Bronchial epithelial cell (primary cell): ENCODE data around the gene RBM20. TPM values are rescaled to one million over a fixed set of nuclear protein-coding genes. Genes with fewer than 3 reads are reported as not detected.
A peak's percentile ranks its signal among the peaks of the same experiment; 100 is the strongest.
"Not testable (repeated sequence)": the region's sequence is repeated elsewhere in the genome, so short reads cannot be mapped to it uniquely, and the experiment has no call there.

Experiments used
- DNase-seq: peaks from one replicate; pipeline ENCODE4 v3.0.0-alpha.2; 2010; ENCODE audit warnings: low read depth
- FAIRE-seq: peaks from 2 replicates; lab custom pipeline; 2011; peaks lifted over from hg19 to GRCh38; lab: Jason Lieb, UNC
- H3K27me3 ChIP-seq: 2 replicates; pipeline ENCODE4 v1.5.1; 2011; ENCODE audit warnings: low read length; ENCODE audit not compliant: control insufficient read depth, insufficient read depth
- H3K36me3 ChIP-seq: 2 replicates; pipeline ENCODE4 v1.5.1; 2011; ENCODE audit warnings: low read length; ENCODE audit not compliant: control insufficient read depth, insufficient read depth
- H3K4me3 ChIP-seq: 2 replicates; pipeline ENCODE4 v1.5.1; 2011; ENCODE audit warnings: mild to moderate bottlenecking, low read depth, low read length, control low read depth
- total RNA-seq: library from RNA; depleted of rRNA; stranded (reverse); fragments of >200 nt; gene quantifications from 2 replicates; pipeline ENCODE4 v1.2.1, GENCODE V29; 2014
- TF ChIP-seq, protein P1 (sequence below): IDR thresholded peaks from 2 replicates; pipeline ENCODE4 v1.5.1; 2011; ENCODE audit warnings: mild to moderate bottlenecking, moderate library complexity, low read length, control low read depth, inconsistent platforms; ENCODE audit not compliant: insufficient read depth, severe bottlenecking

Gene RBM20
- total RNA-seq, 1 donor from 2014 or later, result not detected

- DNase-seq (peak; percentile 15), FAIRE-seq (no peak)
- TF ChIP-seq, protein P1, sequence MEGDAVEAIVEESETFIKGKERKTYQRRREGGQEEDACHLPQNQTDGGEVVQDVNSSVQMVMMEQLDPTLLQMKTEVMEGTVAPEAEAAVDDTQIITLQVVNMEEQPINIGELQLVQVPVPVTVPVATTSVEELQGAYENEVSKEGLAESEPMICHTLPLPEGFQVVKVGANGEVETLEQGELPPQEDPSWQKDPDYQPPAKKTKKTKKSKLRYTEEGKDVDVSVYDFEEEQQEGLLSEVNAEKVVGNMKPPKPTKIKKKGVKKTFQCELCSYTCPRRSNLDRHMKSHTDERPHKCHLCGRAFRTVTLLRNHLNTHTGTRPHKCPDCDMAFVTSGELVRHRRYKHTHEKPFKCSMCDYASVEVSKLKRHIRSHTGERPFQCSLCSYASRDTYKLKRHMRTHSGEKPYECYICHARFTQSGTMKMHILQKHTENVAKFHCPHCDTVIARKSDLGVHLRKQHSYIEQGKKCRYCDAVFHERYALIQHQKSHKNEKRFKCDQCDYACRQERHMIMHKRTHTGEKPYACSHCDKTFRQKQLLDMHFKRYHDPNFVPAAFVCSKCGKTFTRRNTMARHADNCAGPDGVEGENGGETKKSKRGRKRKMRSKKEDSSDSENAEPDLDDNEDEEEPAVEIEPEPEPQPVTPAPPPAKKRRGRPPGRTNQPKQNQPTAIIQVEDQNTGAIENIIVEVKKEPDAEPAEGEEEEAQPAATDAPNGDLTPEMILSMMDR, result no peak
- no peak overlapping the region for H3K4me3 ChIP-seq
- H3K36me3 ChIP-seq, result no peaks in the 10 kb centered on the region
- peaks cover 14% of the 10 kb centered on the region for H3K27me3 ChIP-seq
These were observed 34.5 kb upstream of the RBM20 start for GRCh38 chr10:110609605-110610004.

GRCh38 chr10:110610308-110610774 lies 33.8 kb upstream of the RBM20 start:
- TF ChIP-seq, protein P1, result peak; percentile 87
- Histone ChIP-seq H3K27me3 (peaks cover 14% of the 10 kb centered on the region), H3K36me3 (no peaks in the 10 kb centered on the region), H3K4me3 (no peak overlapping the region)
- DNase-seq (peak; percentile 63), FAIRE-seq (no peak)

DNA sequence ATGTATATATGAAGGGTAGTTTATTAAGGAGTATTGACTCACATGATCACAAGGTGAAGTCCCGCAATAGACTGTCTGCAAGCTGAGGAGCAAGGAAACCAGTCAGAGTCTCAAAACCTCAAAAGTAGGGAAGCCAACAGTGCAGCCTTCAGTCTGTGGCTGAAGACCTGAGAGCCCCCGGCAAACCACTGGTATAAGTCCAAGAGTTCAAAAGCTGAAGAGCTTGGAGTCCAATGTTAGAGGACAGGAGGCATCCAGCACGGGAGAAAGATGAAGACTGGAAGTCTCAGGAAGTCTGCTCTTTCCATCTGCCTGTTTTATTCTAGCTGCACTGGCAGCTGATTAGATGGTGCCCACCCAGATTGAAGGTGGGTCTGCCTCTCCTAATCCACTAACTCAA lies 33.4 kb upstream of the RBM20 start:
- not testable (repeated sequence) for H3K36me3 ChIP-seq

DNA sequence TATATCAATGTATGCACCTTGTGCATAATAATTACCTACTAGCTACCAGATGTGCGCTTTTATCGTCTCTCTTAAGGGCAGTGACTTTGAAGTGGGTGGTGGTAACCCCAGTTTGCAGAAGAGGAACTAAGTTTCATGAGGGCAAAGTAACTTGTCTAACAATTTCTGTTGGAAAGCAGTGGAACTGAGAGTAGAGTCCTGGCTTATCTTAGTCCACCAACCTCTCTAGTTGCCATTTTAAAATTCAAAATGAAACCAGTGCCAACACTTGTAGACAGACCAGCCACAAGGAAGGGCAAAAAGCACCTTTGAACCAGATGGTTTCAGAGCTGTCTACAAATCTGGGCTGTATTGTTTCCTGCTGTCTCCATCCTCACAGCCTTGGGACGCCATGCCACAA lies 32.0 kb upstream of the RBM20 start:
- FAIRE-seq (no peak), DNase-seq (no peak)
- Histone ChIP-seq H3K4me3 (no peak overlapping the region), H3K27me3 (peaks cover 14% of the 10 kb centered on the region), H3K36me3 (no peaks in the 10 kb centered on the region)
- TF ChIP-seq, protein P1, result no peak

More for the DNA sequence above, 33.4 kb upstream of the RBM20 start:
- H3K4me3 ChIP-seq, FAIRE-seq, DNase-seq: not testable (repeated sequence)
- peaks cover 14% of the 10 kb centered on the region for H3K27me3 ChIP-seq

DNA sequence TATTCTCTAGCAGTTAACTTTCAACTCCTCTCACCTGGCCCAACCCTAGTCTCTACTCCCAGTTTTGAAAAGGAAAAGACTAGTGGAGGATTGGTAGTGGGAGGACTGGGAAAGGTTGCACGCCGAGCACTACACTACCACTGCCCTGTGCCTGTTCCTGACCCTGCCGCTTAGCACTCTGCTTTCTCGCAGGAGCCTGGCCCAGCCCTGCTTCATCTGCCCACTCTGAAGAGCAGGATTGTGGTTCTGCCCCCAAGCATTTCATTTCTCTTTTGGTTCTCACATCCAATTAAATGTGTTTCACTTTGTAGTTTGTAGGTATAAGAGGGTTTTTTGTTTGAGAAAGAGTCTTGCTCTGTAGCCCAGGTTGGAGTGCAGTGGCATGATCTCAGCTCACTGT lies 31.5 kb upstream of the RBM20 start:
- TF ChIP-seq, protein P1, result no peak

DNA sequence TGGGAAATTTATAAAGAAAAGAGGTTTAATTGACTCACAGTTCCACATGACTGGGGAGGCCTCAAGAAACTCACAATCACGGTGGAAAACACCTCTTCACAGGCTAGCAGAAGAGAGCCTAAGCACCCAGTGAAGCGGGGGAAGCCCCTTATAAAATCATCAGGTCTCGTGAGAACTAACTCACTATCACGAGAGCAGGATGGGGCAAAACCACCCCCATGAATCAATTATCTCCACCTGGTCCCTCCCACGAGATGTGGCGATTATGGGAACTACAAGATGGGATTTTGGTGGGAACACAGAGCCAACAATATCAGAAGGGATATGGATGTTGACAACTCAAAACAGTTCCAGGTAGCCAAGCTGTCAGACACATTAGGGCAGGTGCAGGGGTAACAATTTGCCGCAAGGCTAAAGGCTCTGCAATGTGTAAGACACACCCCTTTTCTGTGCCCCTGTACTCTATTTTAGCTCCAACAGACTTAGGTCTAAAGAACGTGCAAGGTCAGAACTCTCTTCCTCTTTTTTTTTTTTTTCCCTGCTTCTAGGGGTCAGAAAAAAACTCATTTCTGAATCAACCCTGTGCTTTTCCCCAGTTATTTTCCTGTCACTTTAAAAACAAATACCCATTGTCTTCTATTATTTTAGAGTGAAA lies 30.7 kb upstream of the RBM20 start:
- TF ChIP-seq, protein P1, result no peak
- no peak for DNase-seq
- Histone ChIP-seq H3K36me3 (no peaks in the 10 kb centered on the region), H3K27me3 (peaks cover 14% of the 10 kb centered on the region), H3K4me3 (no peak overlapping the region)
- no peak for FAIRE-seq

More for the DNA sequence above, 31.5 kb upstream of the RBM20 start:
- DNase-seq, result no peak
- Histone ChIP-seq H3K4me3 (no peak overlapping the region), H3K36me3 (no peaks in the 10 kb centered on the region), H3K27me3 (peaks cover 14% of the 10 kb centered on the region)
- no peak for FAIRE-seq
